ENCODE data around the gene SUPT3H.

The SUPT3H gene

DNA sequence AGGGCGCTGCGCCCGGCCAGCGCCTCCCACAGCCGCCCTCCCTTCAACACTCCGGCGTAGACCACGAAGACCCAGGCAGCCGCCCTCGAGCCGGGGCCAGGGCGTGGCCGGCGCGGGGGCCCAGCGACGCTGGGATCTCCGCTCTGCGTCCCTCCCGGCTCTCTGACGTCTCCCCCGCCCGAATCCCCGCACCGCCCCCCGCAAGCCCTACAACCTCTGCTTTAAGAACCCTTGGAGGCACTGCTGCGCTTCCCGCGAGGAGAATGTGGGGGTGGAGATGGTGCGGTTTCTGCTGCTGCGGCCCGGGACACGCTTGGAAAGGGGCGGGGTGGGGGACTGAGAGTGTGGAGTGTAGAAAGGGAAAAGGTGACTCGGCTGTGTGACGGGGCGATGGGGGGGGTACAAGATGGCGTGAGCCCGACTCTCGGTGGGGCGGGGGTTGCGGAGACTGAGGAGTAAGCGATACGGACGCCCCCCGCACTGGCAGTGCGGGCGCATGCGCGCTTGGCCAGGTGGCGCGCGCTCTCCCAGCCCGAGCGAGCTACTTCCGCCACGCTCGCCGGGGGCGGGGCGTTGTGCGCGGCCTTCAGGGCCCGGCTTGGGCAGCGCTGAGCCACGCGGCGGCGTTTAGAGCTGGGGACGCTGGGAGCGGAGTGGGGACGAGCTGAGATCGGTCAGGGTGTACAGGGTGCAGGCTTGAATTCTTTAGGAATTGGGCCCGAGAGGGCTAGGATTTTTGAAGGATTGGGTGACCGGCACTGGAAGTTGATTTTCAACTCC lies at the start of gene SUPT3H:
Gene SUPT3H (minus strand): TSS at position 381 of the 780 bp plus-strand sequence.
- DNase-seq (ENCODE audit: low read depth in 4 of 4, low spot score in 1 of 4): peak; percentile 88 to 95 (median 92)

DNA sequence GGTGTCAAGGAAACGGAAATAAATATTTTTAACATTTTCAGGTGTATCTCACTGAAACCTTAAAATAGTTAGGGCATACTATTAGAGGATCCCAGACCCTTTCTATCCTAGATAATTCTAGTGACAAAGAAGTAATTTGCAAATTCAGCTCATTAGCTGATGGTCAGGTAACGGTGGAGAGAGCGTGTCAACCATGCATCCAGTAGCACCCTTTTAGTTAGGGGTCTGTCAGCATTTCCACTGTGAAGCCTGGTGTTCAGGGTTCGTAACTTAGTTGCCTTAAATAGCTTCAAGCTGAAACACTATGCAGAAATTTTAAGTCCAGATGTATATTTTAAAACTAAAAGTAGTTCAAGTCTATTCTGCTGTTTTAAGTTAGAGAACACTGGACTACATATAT lies 48.5 kb upstream of the SUPT3H start:
- DNase-seq (ENCODE audit: low read depth in 4 of 4, low spot score in 1 of 4): no peak

DNA sequence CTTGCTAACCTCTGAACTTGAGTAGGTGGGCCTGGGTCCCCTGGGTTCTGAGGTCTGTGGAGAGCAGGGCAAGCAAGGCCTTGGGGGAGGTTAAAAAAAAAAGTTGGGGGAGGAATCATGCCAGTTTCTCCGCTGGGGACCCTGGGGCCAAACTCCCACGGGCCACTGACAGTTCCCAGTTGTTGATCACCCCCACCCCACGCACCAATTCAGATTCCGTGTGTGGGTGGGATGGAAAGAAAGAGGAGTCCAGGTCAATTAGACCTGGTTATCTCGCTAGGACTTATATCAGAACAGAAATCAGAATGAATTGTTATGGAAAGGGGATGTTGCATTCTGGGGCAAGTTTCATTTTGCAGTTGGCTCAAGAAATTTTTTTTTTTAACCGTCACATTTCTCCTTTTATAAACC lies 46.7 kb upstream of the SUPT3H start:
- DNase-seq (ENCODE audit: low read depth in 4 of 4, low spot score in 1 of 4): peak in 1 of 4 experiments; percentile 24

DNA sequence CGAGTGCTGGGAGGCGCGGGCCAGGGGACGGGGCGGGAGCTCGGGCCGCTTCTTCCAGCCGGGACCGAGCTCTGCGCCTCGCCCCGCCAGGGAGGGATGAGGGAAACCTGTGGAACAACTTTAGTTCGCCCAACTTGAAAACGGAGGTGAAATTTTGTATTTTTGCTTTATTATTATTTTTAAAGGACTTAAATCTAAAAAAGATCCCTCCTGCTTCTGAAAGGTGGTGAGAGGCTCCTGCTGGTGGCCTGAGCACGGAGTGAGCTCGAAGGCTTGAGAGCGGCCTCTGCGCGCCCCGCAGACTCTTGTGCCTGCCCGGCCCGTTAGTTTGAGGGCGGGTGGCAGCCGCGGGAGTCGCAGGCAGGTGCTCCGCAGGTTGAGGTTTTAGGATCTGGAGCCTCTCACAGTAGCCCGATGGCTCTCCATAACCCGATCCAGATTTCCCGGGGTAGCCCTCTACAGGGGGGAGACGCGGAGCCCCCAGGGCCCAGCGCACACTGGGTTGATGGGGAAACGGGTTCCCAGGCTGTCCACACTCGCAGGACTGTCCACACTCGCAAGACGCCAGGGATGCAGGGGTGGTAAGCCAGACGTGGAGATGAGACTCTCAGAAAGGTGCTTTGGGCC lies 46.2 kb upstream of the SUPT3H start:
- DNase-seq (ENCODE audit: low read depth in 4 of 4, low spot score in 1 of 4): peak in 1 of 4 experiments; percentile 17

DNA sequence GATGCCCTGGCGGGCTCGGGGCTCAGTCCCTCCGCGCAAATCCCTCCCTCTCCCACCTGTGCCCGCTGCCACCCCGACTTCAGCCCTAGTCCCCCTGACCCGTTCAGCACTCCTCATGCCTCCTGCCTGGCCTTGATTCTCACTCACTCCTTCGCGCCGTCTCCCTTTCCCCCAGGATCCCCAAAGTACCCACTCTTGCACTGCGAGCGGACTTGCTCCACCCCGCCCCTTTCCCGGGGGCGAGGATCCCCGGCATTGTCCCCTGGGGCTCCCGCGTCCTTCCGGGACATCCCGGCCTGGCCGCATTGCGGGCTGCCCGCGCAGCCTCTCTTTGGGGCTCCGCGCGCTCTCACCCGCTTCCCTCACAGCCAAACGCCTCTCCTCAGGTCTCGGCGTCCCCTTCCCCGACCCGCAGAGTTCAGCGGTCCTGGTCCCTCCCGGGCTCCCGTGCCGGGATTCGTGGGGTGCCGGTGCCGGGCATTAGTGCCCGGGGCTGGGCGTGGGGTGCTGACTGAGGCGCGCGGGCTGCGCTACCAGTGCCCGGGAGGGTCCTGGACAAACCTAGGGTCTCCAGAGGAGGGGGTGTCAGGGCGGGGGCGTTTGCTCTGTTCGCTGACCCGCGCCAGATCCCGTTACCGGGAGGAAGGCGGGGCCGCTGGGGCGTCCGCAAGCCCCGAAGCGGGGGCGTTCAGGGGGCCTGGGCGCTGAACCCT lies 45.5 kb upstream of the SUPT3H start:
- DNase-seq (ENCODE audit: low read depth in 4 of 4, low spot score in 1 of 4): peak in 3 of 4 experiments; percentile 21 to 32 (median 22)

DNA sequence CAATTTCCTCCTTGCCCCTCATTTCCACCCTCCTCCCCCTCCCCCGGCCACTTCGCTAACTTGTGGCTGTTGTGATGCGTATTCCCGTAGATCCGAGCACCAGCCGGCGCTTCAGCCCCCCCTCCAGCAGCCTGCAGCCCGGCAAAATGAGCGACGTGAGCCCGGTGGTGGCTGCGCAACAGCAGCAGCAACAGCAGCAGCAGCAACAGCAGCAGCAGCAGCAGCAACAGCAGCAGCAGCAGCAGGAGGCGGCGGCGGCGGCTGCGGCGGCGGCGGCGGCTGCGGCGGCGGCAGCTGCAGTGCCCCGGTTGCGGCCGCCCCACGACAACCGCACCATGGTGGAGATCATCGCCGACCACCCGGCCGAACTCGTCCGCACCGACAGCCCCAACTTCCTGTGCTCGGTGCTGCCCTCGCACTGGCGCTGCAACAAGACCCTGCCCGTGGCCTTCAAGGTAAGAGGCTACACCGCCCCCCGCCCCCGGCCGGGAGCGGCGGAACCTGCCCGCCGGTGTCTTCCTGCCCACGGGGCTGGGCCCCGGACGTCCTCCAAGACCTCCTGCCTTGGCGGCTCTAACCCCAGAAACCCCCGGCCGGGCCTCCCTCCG lies 44.9 kb upstream of the SUPT3H start:
- peak in 2 of 4 experiments; percentile 34 to 54 for DNase-seq (ENCODE audit: low read depth in 4 of 4, low spot score in 1 of 4)

DNA sequence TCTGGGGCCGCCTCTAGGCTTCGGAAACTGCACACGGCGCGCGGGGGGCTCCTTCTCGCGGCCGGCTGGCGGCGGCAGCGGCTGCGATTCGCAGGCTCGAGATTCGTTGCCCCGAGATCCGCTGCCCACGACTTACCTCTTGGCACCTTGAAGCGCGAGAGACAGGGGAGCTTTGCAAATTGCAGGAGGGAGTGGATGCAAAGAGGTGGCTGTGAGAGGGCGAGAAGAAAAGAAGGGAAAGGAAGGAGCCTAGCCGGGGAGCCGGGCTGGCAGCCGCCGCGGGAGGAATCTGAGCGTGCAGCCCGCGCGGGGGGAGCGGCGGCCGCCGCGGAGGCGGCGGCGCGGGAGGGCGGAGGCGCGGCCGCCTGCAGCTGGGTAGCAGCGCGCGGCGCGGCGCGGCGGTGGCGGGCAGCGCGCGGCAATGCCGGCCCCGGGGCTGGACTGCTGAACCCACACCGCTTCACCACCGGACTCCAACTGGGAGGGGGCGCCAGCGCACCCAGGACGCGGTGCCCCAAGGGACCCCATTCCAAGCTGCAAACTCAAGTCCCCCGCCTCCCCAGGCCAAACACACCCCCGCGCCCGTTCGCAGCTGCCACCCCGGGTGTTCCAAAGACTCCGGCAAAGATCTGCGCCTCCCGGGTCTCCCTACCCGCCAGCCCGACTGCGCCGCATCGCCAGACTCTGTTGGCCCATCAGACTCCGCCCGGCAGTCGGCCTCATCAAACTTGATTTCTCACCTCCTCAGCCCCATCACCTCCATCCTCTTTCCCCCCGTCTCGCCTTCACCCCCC lies 44.2 kb upstream of the SUPT3H start:
- DNase-seq (ENCODE audit: low read depth in 4 of 4, low spot score in 1 of 4): peak in 3 of 4 experiments; percentile 25 to 34 (median 26)

DNA sequence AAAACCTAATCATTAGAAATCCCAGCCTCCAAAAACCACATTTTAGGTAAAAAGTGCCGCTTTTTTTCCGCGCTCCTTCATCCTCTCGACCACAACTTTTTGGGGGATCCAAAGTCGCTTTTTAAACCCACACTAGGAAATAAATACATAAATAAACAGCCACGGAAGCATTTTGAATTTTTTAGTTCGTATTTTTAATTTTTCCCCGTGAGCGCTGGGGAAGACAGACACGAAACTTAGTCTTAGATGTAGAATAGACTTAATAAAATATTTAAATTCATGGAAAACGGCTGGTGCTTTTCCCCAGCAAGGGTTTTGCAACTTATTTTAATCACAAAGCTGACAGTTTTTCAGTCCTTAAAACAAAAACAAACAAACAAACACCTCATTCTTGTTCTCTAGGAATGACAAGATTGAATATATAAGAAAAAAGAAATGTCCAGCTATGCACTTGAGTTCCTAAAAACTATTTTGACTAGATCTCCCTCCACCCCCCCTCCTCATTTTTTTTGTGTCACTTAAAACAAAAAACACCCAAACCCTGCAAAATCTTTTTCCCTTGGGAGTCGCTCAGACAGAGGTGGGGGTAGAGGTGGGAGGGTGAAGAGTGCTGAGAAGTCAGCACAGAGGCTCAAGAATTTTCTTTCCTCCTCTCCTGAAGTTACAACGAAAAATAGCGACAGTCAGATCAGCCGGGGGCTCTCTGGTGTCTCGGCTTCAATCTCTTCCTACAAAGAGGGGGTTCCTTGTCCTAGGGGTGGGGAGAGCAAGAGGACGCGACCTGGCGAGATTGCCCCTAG lies 43.4 kb upstream of the SUPT3H start:
- DNase-seq (ENCODE audit: low read depth in 4 of 4, low spot score in 1 of 4): no peak

DNA sequence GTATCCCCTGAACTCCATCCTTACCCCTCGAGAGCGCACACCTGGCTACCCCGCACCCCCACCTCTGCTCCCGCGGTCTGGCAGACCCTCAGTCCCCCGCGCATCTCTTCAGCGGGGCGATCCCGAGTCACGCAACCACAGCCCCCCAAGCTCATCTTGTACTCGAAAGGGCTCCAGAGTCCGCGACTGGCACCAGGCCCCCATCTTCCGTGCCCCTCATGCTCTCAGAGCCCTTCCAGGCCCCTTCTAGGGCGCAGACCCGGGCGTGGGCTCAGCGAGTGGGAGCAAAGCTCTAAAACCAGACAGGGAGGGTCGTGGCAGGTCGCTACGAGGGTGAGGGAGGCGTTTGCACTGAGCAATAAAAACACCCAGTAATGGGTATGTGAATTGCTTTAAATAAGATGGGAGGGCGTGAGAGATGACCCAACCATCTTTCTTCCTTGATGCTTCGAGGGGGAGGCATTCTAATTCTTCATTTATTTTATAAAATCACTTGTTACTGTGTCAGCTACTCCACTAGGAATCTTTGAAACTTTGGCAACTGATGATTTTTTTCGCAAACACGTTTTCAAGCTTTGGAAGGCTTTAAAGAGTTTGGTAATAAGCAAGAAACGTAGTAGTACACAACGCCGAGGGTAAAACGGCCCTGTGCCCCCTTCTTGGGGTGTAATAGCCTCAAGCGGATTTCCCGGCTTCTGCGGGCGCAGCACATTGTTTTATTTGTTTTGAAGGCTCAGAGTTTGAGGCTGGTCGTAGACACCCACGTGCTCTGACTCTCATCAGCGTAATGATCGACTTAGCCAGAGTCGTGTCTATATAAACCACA lies 42.6 kb upstream of the SUPT3H start:
- peak in 2 of 4 experiments; percentile 29 to 35 for DNase-seq (ENCODE audit: low read depth in 4 of 4, low spot score in 1 of 4)

DNA sequence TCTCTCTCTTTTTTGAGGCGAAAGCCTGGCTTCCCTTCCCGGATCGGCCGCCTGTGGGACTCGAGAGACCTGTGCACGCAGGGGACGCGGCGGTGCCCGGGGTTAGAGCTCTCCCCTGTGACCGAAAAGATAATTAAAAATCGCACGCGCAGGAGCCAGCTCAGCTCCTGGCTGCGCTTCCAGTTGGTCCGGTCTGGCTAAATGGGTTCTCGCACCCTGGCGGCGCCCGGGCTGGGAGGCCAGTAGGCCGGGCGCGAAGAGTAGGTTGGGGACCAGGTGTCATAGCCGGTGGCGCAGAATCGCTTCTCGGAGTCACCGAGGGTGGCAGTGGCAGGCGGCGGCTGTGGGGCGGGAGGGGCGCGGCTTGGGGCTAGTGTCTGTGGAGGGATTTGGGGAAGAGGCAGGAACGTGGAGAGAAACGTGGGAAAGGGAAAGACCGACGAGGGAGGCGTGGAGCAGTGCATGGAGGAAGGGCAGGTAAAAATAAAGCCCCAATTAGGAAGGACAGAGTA lies 41.9 kb upstream of the SUPT3H start:
- DNase-seq (ENCODE audit: low read depth in 4 of 4, low spot score in 1 of 4): peak in 3 of 4 experiments; percentile 30 to 50 (median 47)

DNA sequence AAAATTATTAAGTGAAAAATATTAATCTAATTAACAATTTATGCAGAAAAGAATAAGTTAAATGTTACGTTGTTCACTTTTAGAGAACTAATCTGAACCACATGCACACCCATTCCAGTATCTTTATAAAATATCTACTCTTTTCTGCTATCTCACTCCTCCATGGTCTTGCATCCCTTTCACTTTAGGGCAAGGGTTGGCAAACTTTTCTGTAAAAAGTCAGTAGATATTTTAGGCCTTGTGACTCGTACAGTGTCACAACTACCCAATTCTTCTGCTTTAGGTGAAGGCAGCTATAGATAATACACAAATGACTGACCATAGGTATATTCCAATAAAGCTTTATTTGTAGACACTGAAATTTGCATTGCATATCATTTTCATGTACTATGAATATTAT lies 39.7 kb upstream of the SUPT3H start:
- no peak for DNase-seq (ENCODE audit: low read depth in 4 of 4, low spot score in 1 of 4)

DNA sequence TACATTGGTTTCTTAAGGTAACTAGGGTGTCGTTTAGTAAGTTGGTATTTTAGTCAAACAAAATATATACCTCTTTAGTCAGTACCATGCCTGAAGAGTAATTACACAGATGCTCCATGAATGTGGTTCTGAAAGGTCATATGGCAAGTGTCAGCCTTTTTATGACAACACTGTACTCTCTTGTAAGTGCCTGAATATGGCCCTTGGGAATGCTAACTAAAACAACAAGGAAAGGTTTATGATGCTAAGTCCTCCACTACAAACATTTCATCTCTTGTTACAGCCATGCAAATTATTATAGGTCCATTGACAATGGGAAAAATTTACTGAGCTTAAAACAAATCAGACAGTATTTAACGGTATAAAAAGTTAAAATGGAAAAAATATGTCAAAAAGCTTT lies 39.0 kb upstream of the SUPT3H start:
- no peak for DNase-seq (ENCODE audit: low read depth in 4 of 4, low spot score in 1 of 4)

DNA sequence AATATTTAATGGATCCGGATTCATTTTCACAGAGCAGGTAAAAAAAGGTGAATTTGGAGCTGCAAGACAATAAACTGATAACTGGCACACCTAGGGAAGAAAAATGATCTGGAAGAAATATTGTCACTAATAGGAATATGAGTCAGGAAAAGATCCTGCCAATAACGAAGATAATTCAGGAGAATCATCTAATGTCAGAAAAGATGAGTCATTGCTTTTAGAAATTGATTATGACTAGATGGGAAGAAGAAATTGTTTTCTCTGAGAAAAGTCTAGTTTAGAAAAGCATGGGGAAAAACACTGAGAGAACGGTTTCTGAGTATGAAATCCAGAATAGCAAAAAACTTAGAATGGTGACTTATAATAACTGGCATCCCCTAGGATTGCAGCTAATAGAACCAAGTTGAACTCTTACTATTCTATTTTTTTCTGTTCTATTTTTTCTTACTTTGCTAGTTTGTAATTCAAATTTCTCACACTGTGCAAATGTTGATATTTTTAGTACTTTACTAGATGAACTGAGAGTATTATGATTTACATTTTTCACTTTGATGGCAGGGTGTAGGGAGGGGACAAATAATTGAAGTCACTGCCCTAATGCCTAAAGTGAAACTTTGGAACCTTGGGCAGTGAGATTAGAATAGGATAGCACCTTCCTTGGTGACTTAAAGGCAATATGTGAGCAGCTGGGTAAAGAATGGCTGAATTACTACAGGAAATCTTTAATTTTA lies 38.2 kb upstream of the SUPT3H start:
- no peak for DNase-seq (ENCODE audit: low read depth in 4 of 4, low spot score in 1 of 4)

DNA sequence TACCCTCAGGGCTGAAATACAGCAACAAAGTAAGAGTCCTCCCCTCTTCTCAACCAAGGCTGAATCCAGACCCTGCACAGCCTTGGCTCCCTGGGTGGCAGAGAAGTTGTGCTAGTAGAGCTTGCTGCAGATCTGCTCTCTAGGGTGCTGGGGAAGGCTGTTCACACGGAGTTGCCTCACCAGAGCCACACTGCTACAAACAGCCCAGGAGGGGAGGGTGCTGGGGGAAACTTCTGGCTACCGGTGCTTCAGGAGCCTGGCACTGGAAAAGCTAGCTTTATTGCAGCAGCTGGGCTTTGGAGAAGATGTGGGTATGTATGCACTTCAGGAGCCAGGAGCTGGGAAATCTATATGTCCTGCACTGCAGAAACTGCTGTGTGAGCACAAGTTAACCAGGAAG lies 37.6 kb upstream of the SUPT3H start:
- DNase-seq (ENCODE audit: low read depth in 4 of 4, low spot score in 1 of 4): no peak

DNA sequence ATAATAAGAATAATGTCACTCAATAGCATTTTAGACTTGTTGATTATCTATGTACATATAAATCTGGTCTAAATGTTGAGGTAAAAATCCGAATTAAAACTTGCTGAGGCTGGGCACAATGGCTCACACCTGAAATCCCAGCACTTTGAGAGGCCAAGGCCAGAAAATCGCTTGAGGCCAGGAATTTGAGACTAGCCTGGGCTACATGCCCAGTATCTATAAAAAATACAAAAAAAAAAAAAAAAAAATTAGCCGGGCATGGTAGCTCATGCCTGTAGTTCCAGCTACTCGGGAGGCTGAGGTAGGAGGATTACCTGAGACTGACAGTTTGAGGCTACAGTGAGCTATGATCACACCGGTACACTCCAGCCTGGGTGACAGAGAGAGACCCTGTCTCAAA lies 34.2 kb upstream of the SUPT3H start:
- DNase-seq (ENCODE audit: low read depth in 4 of 4, low spot score in 1 of 4): no peak

DNA sequence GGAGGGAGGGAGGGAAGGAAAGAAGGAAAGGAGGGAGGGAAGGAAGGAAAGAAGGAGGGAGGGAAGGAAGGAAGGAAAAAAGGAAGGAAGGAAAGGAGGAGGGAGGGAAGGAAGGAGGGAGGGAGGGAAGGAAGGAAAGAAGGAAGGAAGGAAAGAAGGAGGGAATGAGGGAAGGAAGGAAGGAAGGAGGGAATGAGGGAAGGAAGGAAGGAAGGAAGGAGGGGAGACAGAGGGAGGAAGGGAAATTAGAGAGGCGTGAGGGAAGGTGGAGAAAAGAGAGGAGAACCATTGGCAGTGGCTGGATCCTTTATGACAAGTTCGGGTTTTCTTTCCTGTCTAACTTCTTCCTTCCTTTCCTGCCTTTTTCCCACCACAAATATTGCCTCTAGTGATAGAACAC lies 22.3 kb upstream of the SUPT3H start:
- no peak for DNase-seq (ENCODE audit: low read depth in 4 of 4, low spot score in 1 of 4)

DNA sequence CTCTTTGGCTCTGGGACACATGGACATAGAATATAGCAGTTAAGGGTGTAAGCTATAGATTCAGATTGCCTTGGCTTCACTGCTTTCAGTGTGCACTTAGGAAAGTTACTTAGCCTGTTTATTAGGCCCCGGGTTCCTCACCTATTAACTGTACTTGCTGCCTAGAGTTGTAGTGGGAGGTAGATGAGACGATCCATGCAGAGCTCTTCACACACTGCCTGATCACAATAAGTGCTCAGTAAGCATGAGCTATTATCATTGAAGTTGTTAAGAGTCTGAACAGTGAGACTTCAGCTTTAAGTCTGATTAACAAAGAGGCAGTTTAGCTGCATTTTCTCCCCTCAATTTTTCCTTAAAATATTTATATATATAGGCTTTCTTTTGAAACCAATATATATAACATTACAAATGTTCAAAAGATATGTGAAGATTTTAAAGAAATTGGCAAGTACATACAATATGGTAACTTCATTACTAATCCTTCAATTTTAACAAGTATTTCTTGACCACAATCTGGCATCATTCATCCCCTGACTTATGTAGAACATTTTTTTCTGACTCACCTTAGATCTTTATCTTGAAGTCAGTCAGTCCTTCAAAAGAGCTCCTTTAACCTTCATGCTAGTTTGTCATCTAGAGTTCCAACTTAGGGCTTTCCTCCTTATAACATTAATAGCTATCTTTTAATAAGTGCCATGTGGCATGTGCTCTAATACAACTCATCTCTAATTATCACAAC lies 20.5 kb upstream of the SUPT3H start:
- DNase-seq (ENCODE audit: low read depth in 4 of 4, low spot score in 1 of 4): no peak
